Left hindlimb (tissue), 1 donor: ENCODE data around the gene IGF1R.

ENCODE experiments used
- DNase-seq: peaks from one replicate; pipeline ENCODE4 v3.0.0-alpha.2; 2018

The IGF1R gene

DNA sequence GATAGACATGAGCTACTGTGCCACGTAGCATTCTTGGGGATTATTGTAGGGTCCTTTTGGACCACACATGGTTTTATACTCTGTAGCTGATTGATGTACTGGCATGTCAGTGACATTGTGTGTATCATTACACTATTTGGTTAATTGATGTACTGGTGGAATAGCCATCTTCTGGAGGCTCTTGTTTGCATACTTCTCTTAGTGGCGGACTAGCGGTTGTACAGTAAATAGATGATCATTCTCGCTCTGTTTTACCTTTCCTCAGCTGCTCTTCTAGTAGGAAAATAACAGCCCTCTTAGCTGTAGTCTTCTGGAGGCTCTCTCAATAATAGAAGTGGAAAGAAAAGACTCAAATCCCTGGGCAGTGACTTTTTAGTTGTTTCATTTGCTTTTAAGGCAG, 24.8 kb downstream of the IGF1R start:
- no peak for DNase-seq

- DNase-seq = no peak
These were observed 26.0 kb downstream of the IGF1R start for GRCh38 chr15:98674336-98674735.

GRCh38 chr15:98676586-98677270, 28.4 kb downstream of the IGF1R start:
- DNase-seq = no peak

DNA sequence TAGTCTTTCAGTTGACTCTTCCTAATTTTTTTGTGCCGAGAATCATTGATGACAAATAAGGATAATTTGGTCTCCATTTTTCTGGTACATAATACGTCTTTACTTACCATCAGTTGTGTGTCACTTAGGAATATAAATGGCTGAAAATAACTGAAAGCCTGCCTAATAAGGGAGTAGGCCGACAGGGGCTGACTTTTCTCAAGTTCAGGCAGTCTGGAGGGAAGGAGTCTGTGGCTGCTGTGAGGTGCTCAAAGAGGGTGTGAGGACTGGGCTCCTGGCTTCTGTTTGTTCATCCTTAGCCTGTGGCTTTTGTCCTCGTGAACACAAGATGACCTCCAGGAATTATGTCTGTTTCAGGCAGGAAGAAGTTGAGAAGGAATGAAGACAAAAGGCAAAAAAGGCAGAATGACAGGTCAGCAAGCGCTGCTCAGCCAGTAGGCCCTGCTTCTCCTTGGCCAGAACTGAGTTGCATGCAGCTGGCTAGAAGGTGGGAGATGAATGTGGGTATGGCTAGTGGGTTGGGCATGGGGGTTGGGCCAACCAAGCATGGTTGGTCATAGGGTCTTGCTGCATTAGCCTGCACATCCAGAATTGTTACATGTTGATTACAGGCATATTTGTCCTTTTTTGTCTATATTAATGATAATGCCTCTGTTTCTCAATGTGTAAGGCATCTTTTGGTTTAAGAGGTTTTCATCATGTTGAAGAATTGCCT, 29.2 kb downstream of the IGF1R start:
- DNase-seq = no peak

DNA sequence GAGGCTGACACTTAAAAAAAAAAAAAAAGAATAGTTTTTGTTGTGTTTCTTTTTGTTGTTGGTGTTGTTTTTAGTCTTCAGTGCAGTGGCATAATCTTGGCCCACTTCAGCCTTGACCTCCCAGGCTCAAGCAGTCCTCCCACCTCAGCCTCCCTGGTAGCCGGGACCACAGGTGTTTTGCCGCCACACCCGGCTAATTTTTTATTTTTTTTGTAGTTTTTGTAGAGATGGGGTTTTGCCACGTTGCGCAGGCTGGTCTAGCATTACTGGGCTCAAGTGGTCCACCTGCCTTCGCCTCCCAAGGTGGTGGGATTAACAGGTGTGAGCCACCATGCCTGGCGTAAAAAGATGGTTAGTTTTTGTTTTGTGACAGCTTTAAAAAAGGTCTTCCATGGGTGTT, 30.1 kb downstream of the IGF1R start:
- no peak for DNase-seq

- DNase-seq = no peak
These were observed 32.7 kb downstream of the IGF1R start for GRCh38 chr15:98681061-98681460.

DNA sequence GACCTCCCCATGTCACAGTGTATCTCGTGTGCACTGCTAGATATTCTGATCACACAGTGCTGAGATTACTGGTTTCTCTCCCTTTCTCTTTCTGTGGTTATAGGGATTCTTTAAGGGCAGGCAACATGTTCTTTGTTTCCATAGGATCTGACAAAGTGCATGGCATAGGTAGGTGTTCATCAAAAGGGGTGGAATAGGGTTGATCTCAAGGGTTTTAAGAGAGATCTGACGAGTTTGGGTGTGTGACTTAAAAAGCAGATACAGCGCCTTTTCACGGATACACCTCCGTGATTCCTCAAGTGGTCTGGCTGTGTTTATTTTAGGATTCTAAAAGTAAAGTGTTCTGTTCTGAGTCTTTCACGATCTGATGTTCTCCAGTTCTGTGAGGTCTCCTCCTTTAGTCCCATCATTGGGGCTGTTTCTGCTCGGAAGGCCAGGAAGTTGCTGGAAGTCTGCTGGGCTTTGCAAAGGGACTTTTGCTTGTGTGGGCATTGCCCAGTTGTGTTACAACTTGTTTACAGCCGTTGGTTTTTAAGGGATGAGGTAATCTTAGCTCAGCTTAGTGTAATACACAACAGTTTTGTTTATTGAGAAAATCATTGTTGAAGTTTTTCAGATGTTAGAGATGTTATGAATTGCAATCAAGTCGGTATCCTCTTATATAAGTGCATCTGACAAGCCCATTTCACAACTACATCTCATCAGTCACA, 34.8 kb downstream of the IGF1R start:
- DNase-seq = no peak

GRCh38 chr15:98683831-98684230, 35.5 kb downstream of the IGF1R start:
- no peak for DNase-seq

DNA sequence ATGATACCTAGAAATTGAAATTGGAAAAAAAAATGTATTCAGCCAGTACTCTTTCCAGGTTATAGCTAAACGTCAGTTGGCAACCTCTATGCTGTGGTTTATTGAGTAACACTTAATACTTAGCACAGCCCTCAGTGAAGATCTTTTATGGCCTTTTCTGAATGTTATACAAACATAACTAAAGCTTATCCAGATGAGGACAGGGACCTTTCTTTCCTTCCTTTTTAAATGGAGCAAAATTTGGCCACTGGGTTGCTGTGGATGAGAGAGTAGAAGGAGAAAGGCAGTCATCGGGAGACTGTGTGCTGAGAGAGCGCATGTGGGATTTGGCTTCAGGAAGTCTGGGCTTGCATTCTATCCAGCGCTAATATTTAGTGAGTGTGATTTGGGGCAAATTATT, 36.1 kb downstream of the IGF1R start:
- no peak for DNase-seq

DNA sequence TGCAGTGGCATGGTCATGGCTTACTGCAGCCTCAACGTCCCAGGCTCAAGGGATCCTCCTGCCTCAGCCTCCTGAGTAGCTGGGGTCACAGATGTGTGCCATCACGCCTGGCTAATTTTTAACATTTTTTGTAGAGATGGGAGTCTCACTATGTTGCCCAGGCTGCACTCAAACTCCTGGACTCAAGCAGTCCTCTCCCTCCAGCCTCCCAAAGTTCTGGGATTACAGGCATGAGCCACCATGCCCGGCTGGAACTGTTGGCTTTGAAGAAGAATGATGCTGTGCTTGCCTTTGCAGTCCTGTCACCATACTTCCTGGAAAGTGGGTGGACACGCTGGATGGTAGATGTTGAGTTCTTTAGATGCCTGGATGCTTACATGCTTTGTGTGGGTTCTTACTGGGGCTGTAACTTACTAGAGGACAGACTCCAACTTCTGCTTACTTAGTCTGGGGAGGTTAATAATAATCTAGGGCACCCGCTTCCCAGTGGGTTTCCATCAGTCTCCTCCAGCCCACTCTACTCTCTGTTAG, 36.7 kb downstream of the IGF1R start:
- no peak for DNase-seq

DNA sequence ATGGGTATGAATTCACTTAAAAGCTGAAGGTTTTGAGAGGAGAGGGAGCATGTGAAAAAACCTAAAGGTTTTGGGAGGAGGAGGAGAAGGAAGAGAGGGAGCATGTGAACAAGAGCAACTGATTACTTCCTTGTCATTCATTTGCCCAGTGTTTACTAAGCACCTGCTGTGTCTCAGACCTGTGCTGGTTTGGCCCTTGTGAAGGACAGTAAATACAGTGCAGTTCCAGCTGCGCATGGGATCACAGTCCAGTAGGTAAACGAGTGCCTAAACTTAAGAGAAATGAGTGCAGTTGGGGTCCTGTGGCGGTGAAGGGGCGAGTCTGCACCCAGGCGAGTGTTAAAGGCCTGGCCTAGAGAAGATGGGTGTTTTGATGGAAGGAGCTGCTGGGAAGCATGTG, 38.6 kb downstream of the IGF1R start:
- no peak for DNase-seq

GRCh38 chr15:98689431-98689861, 41.1 kb downstream of the IGF1R start:
- DNase-seq = no peak

DNA sequence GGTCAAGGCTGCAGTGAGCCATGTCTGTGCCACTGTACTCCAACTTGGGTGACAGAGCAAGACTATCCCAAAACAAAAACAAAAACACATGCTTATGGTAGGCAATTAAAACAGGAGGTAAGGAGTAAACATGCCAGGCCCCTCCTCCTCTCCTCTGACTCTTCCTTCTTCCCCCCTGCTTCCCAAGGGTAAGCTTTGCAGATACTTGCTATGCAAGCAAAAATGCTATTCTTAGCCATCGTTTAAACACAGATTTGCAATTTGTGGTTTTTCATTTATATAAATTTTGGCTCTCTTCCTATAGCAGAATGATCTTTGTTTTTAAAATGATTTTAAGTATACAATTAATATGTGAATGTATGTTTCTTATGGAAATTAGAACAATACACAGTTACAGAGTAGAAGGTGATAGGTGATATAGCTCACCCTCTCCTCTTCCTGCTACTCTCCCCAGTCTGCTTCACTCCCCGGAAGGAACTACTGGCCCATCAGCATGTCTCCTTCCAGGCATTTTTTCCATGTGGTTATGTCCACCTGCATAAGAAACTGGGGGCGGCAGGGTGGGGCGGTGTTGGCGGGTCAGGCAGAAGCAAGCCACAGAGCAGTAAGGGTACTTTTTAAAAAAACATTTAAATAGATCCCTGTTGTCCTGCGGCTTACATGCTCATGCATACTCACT, 42.1 kb downstream of the IGF1R start:
- no peak for DNase-seq

DNA sequence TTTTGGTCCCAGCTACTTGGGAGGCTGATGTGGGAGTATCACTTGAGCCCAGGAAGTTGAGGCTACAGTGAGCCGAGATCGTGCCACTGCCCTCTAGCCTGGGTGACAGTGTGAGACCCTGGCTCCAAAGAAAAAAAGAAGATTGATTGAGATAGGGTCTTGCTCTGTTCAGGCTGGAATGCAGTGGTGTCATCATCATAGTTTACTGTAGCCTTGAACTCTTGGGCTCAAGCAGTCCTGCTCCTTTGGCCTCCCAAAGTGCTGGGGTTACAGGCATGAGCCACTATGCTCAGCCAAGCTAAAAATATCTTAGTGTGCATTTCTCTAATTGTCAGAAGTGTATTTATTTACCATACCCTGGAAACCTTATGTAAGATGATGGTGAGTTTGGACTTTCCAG, 43.9 kb downstream of the IGF1R start:
- no peak for DNase-seq

- no peak for DNase-seq
These were observed 45.8 kb downstream of the IGF1R start for GRCh38 chr15:98694161-98694560.

DNA sequence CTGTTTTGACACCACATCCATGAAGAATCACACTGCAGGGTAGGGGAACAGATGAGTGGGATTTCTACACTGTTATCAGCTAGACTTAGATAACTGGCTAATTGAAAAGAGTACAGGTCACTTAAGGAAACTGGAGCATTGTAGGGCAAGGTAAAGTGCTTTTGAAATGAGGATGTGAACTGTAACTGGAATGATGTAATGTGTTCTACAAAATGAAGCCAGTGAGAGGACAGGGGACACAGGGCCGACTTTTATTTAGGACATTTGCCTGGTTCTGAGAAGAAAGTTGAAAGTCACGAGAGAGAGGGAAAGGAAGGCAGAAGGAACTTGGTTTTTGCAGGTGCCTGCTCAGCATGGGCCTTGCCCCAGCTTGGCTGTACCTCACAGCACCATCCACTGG, 50.5 kb downstream of the IGF1R start:
- DNase-seq = no peak

DNA sequence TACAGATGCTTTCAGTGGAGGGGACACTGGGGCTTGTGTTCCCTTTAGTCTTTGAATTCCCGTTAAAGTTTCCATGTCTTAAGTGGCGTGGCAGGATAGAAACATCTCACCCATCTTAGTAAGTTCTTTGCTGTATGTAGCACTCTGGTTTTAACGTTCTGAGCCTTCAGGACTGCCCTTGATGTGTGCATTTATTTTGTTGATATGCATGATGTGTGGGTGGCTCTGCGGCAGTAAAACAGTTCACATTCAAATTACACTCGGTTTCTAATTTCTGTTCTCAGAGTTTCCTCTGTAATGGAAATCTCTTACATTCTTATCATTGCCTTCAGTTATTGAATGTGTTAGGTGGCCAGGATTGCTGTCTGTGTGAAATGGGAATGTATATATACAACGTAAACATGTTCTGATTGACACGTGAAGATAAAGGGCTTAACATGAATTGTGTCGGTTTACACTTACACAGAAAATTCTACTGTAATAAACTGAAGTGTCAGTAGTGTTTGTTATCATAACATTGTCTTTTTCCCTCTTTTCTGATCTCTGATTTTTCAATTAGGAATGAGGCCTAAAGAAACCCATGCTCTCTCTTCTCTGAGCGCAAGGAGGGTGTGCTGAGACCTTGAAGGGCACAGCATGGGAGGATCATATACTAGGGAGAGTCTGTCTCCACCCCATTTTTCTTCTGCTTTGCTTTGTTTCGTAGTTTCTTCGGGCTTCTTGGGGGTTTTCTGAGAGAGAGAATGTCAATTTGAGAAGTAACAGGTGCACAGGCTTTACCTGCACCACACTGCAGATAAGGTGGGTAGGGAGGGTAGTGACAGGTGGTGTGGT, 51.5 kb downstream of the IGF1R start:
- no peak for DNase-seq

- no peak for DNase-seq
These were observed 52.2 kb downstream of the IGF1R start for GRCh38 chr15:98700519-98700918.

DNA sequence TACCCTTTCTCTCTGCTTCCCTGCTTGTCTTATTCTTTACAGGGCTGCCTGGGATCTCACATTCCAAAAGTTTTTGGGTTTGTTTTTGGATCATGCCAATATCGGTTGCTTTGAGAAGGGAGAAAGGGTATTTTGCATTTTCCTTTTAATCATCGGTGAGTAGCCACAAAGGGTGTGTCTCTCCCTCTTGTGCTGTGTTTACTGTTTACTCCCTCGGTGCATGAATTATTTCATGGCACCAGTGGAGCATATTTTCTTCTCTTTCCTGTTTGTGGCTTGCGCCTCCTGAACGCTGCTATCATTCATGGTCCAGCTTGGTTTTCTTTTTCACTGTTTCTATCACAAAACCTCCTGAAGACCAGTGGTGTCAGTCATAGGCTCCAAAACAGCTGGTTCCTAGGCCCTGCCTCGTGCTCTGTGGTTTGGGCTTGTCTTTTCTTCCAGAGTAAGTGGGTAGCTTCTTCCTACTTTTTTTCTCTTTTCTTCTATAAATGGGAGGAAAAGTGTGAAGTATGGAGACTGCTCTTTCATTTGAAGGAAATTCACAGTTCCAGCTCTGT, 54.9 kb downstream of the IGF1R start:
- no peak for DNase-seq

DNA sequence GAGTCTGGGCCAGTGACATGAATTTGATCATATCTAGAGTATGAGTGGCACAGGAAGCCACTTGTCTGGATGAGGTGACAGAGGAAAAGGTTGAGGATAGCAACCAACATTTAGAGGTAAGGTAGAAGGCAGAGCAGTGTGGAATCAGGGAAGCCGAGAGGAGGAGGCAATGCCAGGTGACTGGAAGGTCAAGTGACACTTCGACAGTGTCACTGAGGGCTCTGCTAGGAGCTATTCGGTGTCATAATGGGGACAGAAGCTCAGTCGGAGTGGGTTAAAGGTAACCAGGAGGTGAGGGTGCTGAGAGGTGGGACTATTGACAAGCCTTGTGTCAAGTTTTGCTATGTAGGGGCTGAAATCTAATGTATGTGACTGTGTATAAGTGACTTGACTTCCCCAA, 56.7 kb downstream of the IGF1R start:
- no peak for DNase-seq

DNA sequence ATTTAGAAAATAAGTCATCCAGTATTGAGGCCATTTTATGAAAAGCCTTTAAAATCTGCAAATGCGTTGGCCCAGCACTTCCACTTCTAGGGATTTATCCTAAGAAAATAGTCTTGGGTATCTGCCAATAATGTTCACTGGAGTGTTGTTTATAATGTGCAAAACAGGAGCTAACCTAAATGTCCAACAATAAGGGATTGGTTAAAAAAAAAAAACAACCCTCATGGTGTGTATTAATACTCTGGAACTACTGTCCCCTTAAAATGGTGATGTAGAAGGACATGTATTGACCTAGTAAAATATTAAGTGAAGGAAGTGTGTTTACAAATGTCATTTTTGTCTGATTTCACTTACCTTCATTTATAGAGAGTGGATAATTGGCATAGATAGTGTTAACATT, 58.0 kb downstream of the IGF1R start:
- DNase-seq = no peak

DNA sequence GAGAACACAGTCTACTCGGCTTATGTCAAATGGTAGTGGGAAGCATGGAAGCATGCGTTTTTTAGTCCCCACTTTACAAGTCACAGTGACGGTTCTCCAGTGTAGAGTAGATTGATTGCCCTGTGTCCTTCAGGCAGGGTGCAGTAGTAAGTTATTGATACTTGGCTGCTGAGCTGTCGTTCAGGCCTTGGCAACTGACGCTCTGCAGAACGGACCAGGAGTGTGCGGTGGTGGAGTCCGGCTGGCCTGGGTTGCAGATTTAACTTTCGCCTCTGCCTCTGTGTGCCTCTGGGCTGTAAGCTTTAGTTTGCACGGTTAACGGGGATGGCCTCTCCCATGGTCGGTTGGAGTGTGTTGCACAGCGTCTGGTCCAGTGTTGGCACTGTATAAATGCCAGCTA, 58.6 kb downstream of the IGF1R start:
- DNase-seq = no peak
